Measurements from ENCODE around the gene CHST3.
A peak's percentile ranks its signal among the peaks of the same experiment; 100 is the strongest.

The CHST3 gene

DNA sequence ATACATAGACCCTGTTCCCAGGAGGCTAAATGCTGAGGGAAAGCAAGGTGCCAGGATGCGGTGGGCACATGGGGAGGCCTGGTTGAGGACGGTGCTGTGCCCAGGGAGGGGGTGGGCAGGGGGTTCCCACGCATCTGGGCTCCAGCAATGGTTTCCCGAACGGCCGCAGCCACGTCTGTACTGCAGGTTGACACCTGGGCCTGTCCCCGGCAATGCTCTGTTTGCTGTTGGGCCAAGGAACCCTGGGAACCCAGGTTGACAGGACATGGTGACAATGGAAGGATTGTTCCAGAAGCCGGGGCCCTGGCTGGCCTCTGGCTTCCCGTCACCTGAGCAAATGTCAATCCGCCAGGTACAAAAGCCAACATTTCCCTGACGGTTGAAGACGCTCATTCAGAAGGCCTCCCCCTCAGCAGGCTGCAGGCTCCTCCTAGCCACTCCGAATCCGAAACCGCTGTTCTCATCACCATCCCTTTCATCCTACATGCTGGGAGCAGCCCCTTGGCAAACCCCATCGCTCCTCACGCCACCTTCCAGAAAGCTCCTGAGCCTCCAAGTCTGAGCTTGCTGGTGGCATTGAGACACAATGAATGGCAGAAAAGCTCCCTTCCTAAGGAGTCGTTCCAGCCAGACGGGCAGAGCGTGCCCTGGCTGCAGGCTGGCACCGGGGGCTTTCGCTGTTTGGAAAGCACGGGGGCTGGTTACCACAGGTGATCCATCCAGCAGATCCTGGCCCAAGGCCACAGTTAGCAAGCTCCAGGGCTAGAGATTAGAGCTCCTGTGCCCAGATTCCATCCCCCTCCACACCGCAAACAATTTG is 92.9 kb downstream of the CHST3 start:
- DNase-seq (ENCODE audit: low spot score), result no peak

- DNase-seq (ENCODE audit: low spot score), result no peak
These were observed 94.2 kb downstream of the CHST3 start for GRCh38 chr10:72058347-72058898.

- no peak for DNase-seq (ENCODE audit: low spot score)
These were observed 95.0 kb downstream of the CHST3 start for GRCh38 chr10:72058989-72059842.

GRCh38 chr10:72059843-72060822 is 95.9 kb downstream of the CHST3 start:
- DNase-seq (ENCODE audit: low spot score), result no peak

DNA sequence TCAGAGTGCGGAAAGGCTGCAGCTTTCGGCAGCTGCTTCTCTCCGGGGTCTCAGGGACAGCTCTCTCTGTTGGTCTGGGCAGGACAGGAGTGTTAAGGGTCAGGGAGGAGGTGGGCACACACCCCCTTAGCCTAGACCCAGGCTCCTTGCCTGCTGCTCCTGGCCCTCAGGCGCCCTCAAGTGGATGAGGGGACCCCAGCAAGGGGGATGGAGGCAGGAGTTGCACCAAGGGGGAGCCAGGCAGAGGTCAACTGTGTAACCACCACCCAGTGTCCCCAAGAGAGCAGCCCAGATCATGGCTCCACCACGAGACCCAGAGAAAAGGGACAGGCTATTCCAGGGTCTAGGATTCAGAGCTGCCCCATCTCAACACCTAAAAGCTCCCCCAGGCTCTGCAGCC is 97.3 kb downstream of the CHST3 start:
- DNase-seq (ENCODE audit: low spot score), result peak; percentile 42

GRCh38 chr10:72061930-72062329 is 97.7 kb downstream of the CHST3 start:
- DNase-seq (ENCODE audit: low spot score), result no peak

- no peak for DNase-seq (ENCODE audit: low spot score)
These were observed 98.2 kb downstream of the CHST3 start for GRCh38 chr10:72062382-72062781.
